ENCODE results near the gene POC1A. TPM values are rescaled to one million over a fixed set of nuclear protein-coding genes. Genes with fewer than 3 reads are reported as not detected.

Gene POC1A
- polyA plus RNA-seq, 1 of the 3 experiments (the other 2 are of a cell fraction), result 11.7 TPM

- Histone ChIP-seq H3K79me2 (ENCODE audit: insufficient read depth) (peaks cover 45% of the 10 kb centered on the region), H3K36me3 (replicated peaks in 1 of 2; ENCODE audit: control insufficient read depth in 1 of 2, insufficient read depth in 2 of 2, low read length in 1 of 2) (peaks cover 26 to 38% of the 10 kb centered on the region in 2 experiments), H3K27ac (ENCODE audit: low read depth in 2 of 2, low read length in 1 of 2) (peak overlapping the region; percentile 93 to 100), H3K4me3 (ENCODE audit: low read depth in 2 of 2, low read length in 1 of 2) (0 out of 4 replicates have a peak overlapping the region, but pooled peaks of 1 of the 2 experiments have one; percentile 36), H3K9ac (peak overlapping the region; percentile 90), H3F3A (replicated peaks; ENCODE audit: insufficient read depth) (peaks cover 28% of the 10 kb centered on the region), H3K9me3 (no peaks in the 10 kb centered on the region), H3K4me2 (peak overlapping the region; percentile 71), H2AFZ (ENCODE audit: low read depth) (no peak overlapping the region), H3K9me2 (no peaks in the 10 kb centered on the region), H3K4me1 (ENCODE audit: control insufficient read depth in 1 of 2, insufficient read depth in 2 of 2, low read depth in 1 of 2, low read length in 1 of 2) (peaks cover 37 to 91% of the 10 kb centered on the region in 2 experiments), H4K20me1 (ENCODE audit: insufficient read depth) (no peaks in the 10 kb centered on the region), H3K27me3 (ENCODE audit: insufficient read depth) (no peaks in the 10 kb centered on the region)
- 68% methylated on average over 10 of the region's 20 CpGs for WGBS (ENCODE audit: low lambda C conversion rate)
- no peak for TF ChIP-seq SIN3A (IDR thresholded peaks at IDR 0.05; ENCODE audit: borderline replicate concordance, low read depth, low read length)
- no peak for TF ChIP-seq EZH2phosphoT487 (IDR thresholded peaks at IDR 0.05; ENCODE audit: borderline replicate concordance, low read depth)
- ChIA-PET POLR2A (interaction anchor here (1.4 to 7.2 kb wide), 5 partner anchors 9 to 76 kb away, joined by 4 to 74 read pairs (median 15); partner anchors contain the start of gene DUSP7), CTCF (interaction anchor here (0.9 to 29.9 kb wide), 10 partner anchors 6 to 232 kb away, joined by 3 to 983 read pairs (median 4); partner anchors contain the start of genes ABHD14A, ACY1, DUSP7 and RPL29)
- no peak for DNase-seq
Measured at GRCh38 chr3:52047295-52047960, 106.8 kb downstream of the POC1A start.

- CTCF ChIA-PET, result interaction anchor here (1.1 to 29.9 kb wide), 6 partner anchors 7 to 233 kb away, joined by 3 to 983 read pairs (median 9); partner anchors contain the start of genes ACY1 and DUSP7
- Histone ChIP-seq H3K4me2 (peak overlapping the region; percentile 71), H3K9me3 (no peaks in the 10 kb centered on the region), H3K9me2 (no peaks in the 10 kb centered on the region), H4K20me1 (ENCODE audit: insufficient read depth) (no peaks in the 10 kb centered on the region), H3K4me3 (ENCODE audit: low read depth in 2 of 2, low read length in 1 of 2) (0 out of 4 replicates have a peak overlapping the region, but pooled peaks of 1 of the 2 experiments have one; percentile 36), H3K27me3 (ENCODE audit: insufficient read depth) (no peaks in the 10 kb centered on the region), H3F3A (replicated peaks; ENCODE audit: insufficient read depth) (peaks cover 28% of the 10 kb centered on the region), H3K36me3 (replicated peaks in 1 of 2; ENCODE audit: control insufficient read depth in 1 of 2, insufficient read depth in 2 of 2, low read length in 1 of 2) (peaks cover 25 to 33% of the 10 kb centered on the region in 2 experiments), H3K9ac (peak overlapping the region; percentile 90), H3K79me2 (ENCODE audit: insufficient read depth) (peaks cover 40% of the 10 kb centered on the region), H3K4me1 (ENCODE audit: control insufficient read depth in 1 of 2, insufficient read depth in 2 of 2, low read depth in 1 of 2, low read length in 1 of 2) (peaks cover 31 to 88% of the 10 kb centered on the region in 2 experiments), H2AFZ (ENCODE audit: low read depth) (no peak overlapping the region), H3K27ac (ENCODE audit: low read depth in 2 of 2, low read length in 1 of 2) (peak overlapping the region; percentile 93 to 100)
- DNase-seq, result no peak
- TF ChIP-seq USF2 (IDR thresholded peaks at IDR 0.05; ENCODE audit: borderline replicate concordance, low read depth, low read length), result no peak
- TF ChIP-seq EP300 (IDR thresholded peaks at IDR 0.05; ENCODE audit: borderline replicate concordance in 1 of 2, low read depth in 1 of 2, low read length in 1 of 2), result no peak
- no peak for TF ChIP-seq RCOR1 (IDR thresholded peaks at IDR 0.05; ENCODE audit: low read length)
- no peak for TF ChIP-seq TAF1 (IDR thresholded peaks at IDR 0.05; ENCODE audit: borderline replicate concordance, low read depth, low read length)
- no peak for TF ChIP-seq NFIC (IDR thresholded peaks at IDR 0.05; ENCODE audit: borderline replicate concordance)
- POLR2A ChIA-PET, result interaction anchor here (0.8 to 7.2 kb wide), 5 partner anchors 9 to 76 kb away, joined by 3 to 74 read pairs (median 15); partner anchors contain the start of gene DUSP7
- WGBS (ENCODE audit: low lambda C conversion rate), result 36% methylated on average over 3 of the region's 7 CpGs
Measured at GRCh38 chr3:52046902-52047239, 107.4 kb downstream of the POC1A start.
